ENCODE results near the gene ABCC8. TPM values are rescaled to one million over a fixed set of nuclear protein-coding genes. Genes with fewer than 3 reads are reported as not detected.
A peak's percentile ranks its signal among the peaks of the same experiment; 100 is the strongest.

The ABCC8 gene
- total RNA-seq, 2 donors from 2014 or later, result 0.55 TPM; not detected in 1

- Mint-ChIP-seq H3K9me3 (no peaks in the 10 kb centered on the region), H3K27me3 (ENCODE audit: insufficient read depth) (peaks cover 29% of the 10 kb centered on the region), H3K36me3 (ENCODE audit: low read depth) (no peaks in the 10 kb centered on the region), H3K4me1 (peaks cover under 1% of the 10 kb centered on the region), H3K4me3 (no peak overlapping the region), H3K27ac (no peak overlapping the region)
- Histone ChIP-seq H3K9me3 (ENCODE audit: control insufficient read depth, low read length) (no peaks in the 10 kb centered on the region), H3K27ac (ENCODE audit: low read depth, low read length) (no peak overlapping the region), H3K4me3 (ENCODE audit: low read length) (no peak overlapping the region), H3K4me1 (ENCODE audit: control insufficient read depth, insufficient read depth, low read length) (no peaks in the 10 kb centered on the region), H3K27me3 (ENCODE audit: control insufficient read depth, insufficient read depth, low read length, poor library complexity, severe bottlenecking) (peaks cover 12% of the 10 kb centered on the region), H3K36me3 (ENCODE audit: control insufficient read depth, insufficient read depth, low read length) (no peaks in the 10 kb centered on the region), H3K9ac (ENCODE audit: extremely low read depth, low read length, poor library complexity, severe bottlenecking) (no peak overlapping the region)
- DNase-seq, result no peak
- TF ChIP-seq, protein P1, sequence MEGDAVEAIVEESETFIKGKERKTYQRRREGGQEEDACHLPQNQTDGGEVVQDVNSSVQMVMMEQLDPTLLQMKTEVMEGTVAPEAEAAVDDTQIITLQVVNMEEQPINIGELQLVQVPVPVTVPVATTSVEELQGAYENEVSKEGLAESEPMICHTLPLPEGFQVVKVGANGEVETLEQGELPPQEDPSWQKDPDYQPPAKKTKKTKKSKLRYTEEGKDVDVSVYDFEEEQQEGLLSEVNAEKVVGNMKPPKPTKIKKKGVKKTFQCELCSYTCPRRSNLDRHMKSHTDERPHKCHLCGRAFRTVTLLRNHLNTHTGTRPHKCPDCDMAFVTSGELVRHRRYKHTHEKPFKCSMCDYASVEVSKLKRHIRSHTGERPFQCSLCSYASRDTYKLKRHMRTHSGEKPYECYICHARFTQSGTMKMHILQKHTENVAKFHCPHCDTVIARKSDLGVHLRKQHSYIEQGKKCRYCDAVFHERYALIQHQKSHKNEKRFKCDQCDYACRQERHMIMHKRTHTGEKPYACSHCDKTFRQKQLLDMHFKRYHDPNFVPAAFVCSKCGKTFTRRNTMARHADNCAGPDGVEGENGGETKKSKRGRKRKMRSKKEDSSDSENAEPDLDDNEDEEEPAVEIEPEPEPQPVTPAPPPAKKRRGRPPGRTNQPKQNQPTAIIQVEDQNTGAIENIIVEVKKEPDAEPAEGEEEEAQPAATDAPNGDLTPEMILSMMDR (conservative IDR thresholded peaks at IDR 0.05), result no peak
- WGBS, 2 experiments (ENCODE audit: insufficient coverage in 1 of 2, insufficient read length in 1 of 2), result 94 to 98% methylated on average over 5 to 6 of the region's 6 CpGs
Observed at GRCh38 chr11:17395978-17396377, 80.7 kb downstream of the ABCC8 start.

- Mint-ChIP-seq H3K9me3 (no peaks in the 10 kb centered on the region), H3K4me1 (no peaks in the 10 kb centered on the region), H3K4me3 (no peak overlapping the region), H3K27ac (no peak overlapping the region), H3K27me3 (ENCODE audit: insufficient read depth) (peaks cover 32% of the 10 kb centered on the region), H3K36me3 (ENCODE audit: low read depth) (no peaks in the 10 kb centered on the region)
- DNase-seq, result no peak
- no peaks in the 10 kb centered on the region for H3K9me3 ChIP-seq (ENCODE audit: control insufficient read depth, low read length)
- no peaks in the 10 kb centered on the region for H3K4me1 ChIP-seq (ENCODE audit: control insufficient read depth, insufficient read depth, low read length)
- TF ChIP-seq, protein P1 (conservative IDR thresholded peaks at IDR 0.05), result no peak
- H3K27ac ChIP-seq (ENCODE audit: low read depth, low read length), result no peak overlapping the region
- no peak overlapping the region for H3K9ac ChIP-seq (ENCODE audit: extremely low read depth, low read length, poor library complexity, severe bottlenecking)
- no peak overlapping the region for H3K4me3 ChIP-seq (ENCODE audit: low read length)
- H3K27me3 ChIP-seq (ENCODE audit: control insufficient read depth, insufficient read depth, low read length, poor library complexity, severe bottlenecking), result peaks cover 16% of the 10 kb centered on the region
- no peaks in the 10 kb centered on the region for H3K36me3 ChIP-seq (ENCODE audit: control insufficient read depth, insufficient read depth, low read length)
- 90 to 91% methylated on average over 14 to 20 of the region's 20 CpGs for WGBS, 2 experiments (ENCODE audit: insufficient coverage in 1 of 2, insufficient read length in 1 of 2)
Observed at GRCh38 chr11:17395554-17395961, 81.1 kb downstream of the ABCC8 start.

- Histone ChIP-seq H3K4me3 (ENCODE audit: low read length) (no peak overlapping the region), H3K4me1 (ENCODE audit: control insufficient read depth, insufficient read depth, low read length) (no peaks in the 10 kb centered on the region), H3K9me3 (ENCODE audit: control insufficient read depth, low read length) (no peaks in the 10 kb centered on the region), H3K36me3 (ENCODE audit: control insufficient read depth, insufficient read depth, low read length) (no peaks in the 10 kb centered on the region), H3K27ac (ENCODE audit: low read depth, low read length) (no peak overlapping the region), H3K9ac (ENCODE audit: extremely low read depth, low read length, poor library complexity, severe bottlenecking) (no peak overlapping the region), H3K27me3 (ENCODE audit: control insufficient read depth, insufficient read depth, low read length, poor library complexity, severe bottlenecking) (peaks cover 21% of the 10 kb centered on the region)
- TF ChIP-seq, protein P1 (conservative IDR thresholded peaks at IDR 0.05), result peak; percentile 48
- no peaks in the 10 kb centered on the region for H3K9me3 Mint-ChIP-seq
- no peak overlapping the region for H3K27ac Mint-ChIP-seq
- 91 to 95% methylated on average over 6 to 10 of the region's 10 CpGs for WGBS, 2 experiments (ENCODE audit: insufficient coverage in 1 of 2, insufficient read length in 1 of 2)
- H3K27me3 Mint-ChIP-seq (ENCODE audit: insufficient read depth), result peaks cover 36% of the 10 kb centered on the region
- DNase-seq, result no peak
- H3K4me3 Mint-ChIP-seq, result no peak overlapping the region
- no peaks in the 10 kb centered on the region for H3K4me1 Mint-ChIP-seq
- H3K36me3 Mint-ChIP-seq (ENCODE audit: low read depth), result no peaks in the 10 kb centered on the region
Observed at GRCh38 chr11:17394743-17395390, 81.8 kb downstream of the ABCC8 start.
